Spleen (tissue), 7 donors: ENCODE data around the gene CD80.

Experiments
- POLR2A ChIP-seq, 3 donors: fragments of 450-650 bp; IDR thresholded peaks; one replicate each; pipeline ENCODE4 v1.5.1; 2017; ENCODE audit warnings: antibody characterized with exemption in 3 of 3, mild to moderate bottlenecking in 1 of 3
- POLR2AphosphoS5 ChIP-seq, 3 donors: sonication (generic); formaldehyde crosslinking; IDR thresholded peaks; one replicate each; pipeline ENCODE4 v1.5.1; 2017; ENCODE audit warnings: antibody characterized with exemption in 3 of 3
- TF ChIP-seq, protein P1 (sequence below), 11 experiments: fragments of 200-600 bp in 7 of 11; fragments of 450-650 bp in 4 of 11; sonication (generic) in 4 of 11; IDR thresholded peaks in 8 of 11; conservative IDR thresholded peaks in 3 of 11; 1 replicate in 7 of 11; 2 replicates in 4 of 11; pipeline versions ENCODE4 v1.4.0 to v1.8.0; 2016 to 2021; ENCODE audit warnings: antibody characterized with exemption in 11 of 11, inconsistent platforms in 4 of 11, mild to moderate bottlenecking in 1 of 11
- donor health status: DM: no; HTN: no; CAD: no; lungs with moderate emphysema.
- donor health status: DM: no; HTN: no; CAD: no.
- donor health status: DM: no; HTN: no; CAD: no.

DNA sequence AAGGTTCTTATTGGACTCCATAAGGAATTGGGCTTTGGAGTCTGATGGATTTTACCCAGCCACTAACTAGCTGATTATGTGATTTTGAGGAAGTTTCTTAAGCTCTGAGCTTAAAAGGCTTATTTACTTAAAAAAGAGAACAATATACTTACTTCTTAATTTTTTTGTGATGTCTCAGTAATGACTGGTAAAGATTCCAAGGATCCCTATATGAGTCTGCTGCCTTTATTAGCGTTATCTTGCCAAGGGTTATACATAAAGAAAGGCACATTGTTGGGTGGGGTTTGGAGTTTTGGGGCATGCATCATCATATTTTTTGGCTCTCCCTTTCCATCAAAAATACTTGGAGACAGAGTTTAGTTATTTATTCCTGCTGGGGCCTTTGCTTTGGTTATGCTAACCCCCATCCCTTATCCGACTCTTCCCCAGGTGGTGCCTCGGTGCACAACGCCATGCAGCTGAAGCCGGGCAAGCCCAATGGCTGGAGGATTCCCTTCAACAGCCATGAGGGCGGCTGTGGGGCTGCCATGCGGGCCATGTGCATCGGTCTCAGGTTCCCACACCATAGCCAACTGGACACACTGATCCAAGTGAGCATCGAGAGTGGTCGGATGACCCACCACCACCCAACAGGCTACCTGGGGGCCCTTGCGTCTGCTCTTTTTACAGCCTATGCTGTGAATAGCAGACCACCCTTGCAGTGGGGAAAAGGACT lies 26.6 kb upstream of the CD80 start:
- TF ChIP-seq POLR2AphosphoS5 (IDR thresholded peaks at IDR 0.05) = no peak
- no peak for TF ChIP-seq POLR2A (IDR thresholded peaks at IDR 0.05)
- TF ChIP-seq, protein P1, sequence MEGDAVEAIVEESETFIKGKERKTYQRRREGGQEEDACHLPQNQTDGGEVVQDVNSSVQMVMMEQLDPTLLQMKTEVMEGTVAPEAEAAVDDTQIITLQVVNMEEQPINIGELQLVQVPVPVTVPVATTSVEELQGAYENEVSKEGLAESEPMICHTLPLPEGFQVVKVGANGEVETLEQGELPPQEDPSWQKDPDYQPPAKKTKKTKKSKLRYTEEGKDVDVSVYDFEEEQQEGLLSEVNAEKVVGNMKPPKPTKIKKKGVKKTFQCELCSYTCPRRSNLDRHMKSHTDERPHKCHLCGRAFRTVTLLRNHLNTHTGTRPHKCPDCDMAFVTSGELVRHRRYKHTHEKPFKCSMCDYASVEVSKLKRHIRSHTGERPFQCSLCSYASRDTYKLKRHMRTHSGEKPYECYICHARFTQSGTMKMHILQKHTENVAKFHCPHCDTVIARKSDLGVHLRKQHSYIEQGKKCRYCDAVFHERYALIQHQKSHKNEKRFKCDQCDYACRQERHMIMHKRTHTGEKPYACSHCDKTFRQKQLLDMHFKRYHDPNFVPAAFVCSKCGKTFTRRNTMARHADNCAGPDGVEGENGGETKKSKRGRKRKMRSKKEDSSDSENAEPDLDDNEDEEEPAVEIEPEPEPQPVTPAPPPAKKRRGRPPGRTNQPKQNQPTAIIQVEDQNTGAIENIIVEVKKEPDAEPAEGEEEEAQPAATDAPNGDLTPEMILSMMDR (IDR thresholded peaks at IDR 0.05 in 8 of 11, conservative IDR thresholded peaks at IDR 0.05 in 3 of 11) = no peak
